RWPE2 (cell line): ENCODE data around the gene SLC22A1.
"Not testable (repeated sequence)": the region's sequence is repeated elsewhere in the genome, so short reads cannot be mapped to it uniquely, and the experiment has no call there.

ENCODE experiments used
- ATAC-seq: fragments of 200-7000 bp; cut with Tn5 transposase; 3 replicates; pipeline ENCODE4 v1.9.1; 2021; ENCODE audit warnings: low read depth
- DNase-seq: peaks from one replicate; pipeline ENCODE4 v3.0.0-alpha.2; 2020; ENCODE audit warnings: low spot score
- H3K27ac ChIP-seq: fragments of 450-650 bp; 2 replicates; pipeline ENCODE4 v1.5.1; 2017; ENCODE audit warnings: mild to moderate bottlenecking; ENCODE audit not compliant: poor library complexity, severe bottlenecking
- H3K27me3 ChIP-seq: fragments of 250-450 bp; sonication (Bioruptor Pico); 2 replicates; pipeline ENCODE4 v1.5.1; 2021; ENCODE audit warnings: mild to moderate bottlenecking, moderate library complexity; ENCODE audit not compliant: insufficient read depth, poor library complexity, severe bottlenecking
- H3K36me3 ChIP-seq: fragments of 250-450 bp; sonication (Bioruptor Pico); 2 replicates; pipeline ENCODE4 v1.5.1; 2020; ENCODE audit warnings: low read depth, mild to moderate bottlenecking, moderate library complexity
- H3K4me1 ChIP-seq: fragments of 250-450 bp; sonication (Bioruptor Pico); 2 replicates; pipeline ENCODE4 v1.5.1; 2021; ENCODE audit warnings: mild to moderate bottlenecking, moderate library complexity; ENCODE audit not compliant: insufficient read depth, poor library complexity, severe bottlenecking
- H3K4me3 ChIP-seq: fragments of 250-450 bp; sonication (Bioruptor Pico); 2 replicates; pipeline ENCODE4 v1.5.1; 2021; ENCODE audit warnings: mild to moderate bottlenecking, moderate library complexity; ENCODE audit not compliant: severe bottlenecking
- H3K9me3 ChIP-seq: fragments of 250-450 bp; sonication (Bioruptor Pico); 2 replicates; pipeline ENCODE4 v1.5.1; 2021; ENCODE audit warnings: mild to moderate bottlenecking, moderate library complexity; ENCODE audit not compliant: severe bottlenecking
- TF ChIP-seq, protein P1 (sequence below): fragments of 450-650 bp; IDR thresholded peaks from one replicate; pipeline ENCODE4 v1.5.1; 2017; ENCODE audit warnings: mild to moderate bottlenecking, moderate library complexity; ENCODE audit not compliant: poor library complexity, severe bottlenecking

Gene SLC22A1

DNA sequence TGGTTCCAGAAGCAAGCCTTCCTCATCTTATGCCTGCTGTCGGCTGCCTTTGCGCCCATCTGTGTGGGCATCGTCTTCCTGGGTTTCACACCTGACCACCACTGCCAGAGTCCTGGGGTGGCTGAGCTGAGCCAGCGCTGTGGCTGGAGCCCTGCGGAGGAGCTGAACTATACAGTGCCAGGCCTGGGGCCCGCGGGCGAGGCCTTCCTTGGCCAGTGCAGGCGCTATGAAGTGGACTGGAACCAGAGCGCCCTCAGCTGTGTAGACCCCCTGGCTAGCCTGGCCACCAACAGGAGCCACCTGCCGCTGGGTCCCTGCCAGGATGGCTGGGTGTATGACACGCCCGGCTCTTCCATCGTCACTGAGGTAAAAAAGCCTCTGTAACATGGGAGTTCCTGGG is 366 bp downstream of the SLC22A1 start:
- Histone ChIP-seq H3K9me3 (no peaks in the 10 kb centered on the region), H3K36me3 (no peaks in the 10 kb centered on the region), H3K4me1 (no peaks in the 10 kb centered on the region), H3K27me3 (no peaks in the 10 kb centered on the region), H3K27ac (no peak overlapping the region), H3K4me3 (no peak overlapping the region)
- TF ChIP-seq, protein P1, sequence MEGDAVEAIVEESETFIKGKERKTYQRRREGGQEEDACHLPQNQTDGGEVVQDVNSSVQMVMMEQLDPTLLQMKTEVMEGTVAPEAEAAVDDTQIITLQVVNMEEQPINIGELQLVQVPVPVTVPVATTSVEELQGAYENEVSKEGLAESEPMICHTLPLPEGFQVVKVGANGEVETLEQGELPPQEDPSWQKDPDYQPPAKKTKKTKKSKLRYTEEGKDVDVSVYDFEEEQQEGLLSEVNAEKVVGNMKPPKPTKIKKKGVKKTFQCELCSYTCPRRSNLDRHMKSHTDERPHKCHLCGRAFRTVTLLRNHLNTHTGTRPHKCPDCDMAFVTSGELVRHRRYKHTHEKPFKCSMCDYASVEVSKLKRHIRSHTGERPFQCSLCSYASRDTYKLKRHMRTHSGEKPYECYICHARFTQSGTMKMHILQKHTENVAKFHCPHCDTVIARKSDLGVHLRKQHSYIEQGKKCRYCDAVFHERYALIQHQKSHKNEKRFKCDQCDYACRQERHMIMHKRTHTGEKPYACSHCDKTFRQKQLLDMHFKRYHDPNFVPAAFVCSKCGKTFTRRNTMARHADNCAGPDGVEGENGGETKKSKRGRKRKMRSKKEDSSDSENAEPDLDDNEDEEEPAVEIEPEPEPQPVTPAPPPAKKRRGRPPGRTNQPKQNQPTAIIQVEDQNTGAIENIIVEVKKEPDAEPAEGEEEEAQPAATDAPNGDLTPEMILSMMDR = no peak
- no peak for ATAC-seq
- DNase-seq = no peak

DNA sequence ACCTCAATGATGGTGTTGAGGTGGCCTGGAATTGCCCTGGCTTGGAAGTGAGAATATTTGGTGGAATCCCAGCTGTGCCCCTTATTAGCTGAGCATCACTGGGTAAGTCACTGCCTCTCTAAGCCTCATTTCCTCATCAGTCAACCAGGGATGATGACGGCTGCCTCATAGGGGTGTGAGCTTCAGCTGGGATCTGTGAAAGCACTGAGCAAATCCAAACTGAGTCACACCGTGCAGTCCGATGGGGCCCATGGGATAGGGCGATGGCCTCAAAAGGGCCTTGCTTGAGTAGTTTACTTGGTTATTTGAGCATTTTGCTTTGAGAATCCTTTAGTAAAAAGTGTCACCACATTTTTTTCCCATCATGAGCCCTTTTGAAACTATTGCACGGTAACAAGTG is 1.1 kb downstream of the SLC22A1 start:
- TF ChIP-seq, protein P1 = no peak
- no peak for ATAC-seq
- H3K4me1 ChIP-seq = no peaks in the 10 kb centered on the region

DNA sequence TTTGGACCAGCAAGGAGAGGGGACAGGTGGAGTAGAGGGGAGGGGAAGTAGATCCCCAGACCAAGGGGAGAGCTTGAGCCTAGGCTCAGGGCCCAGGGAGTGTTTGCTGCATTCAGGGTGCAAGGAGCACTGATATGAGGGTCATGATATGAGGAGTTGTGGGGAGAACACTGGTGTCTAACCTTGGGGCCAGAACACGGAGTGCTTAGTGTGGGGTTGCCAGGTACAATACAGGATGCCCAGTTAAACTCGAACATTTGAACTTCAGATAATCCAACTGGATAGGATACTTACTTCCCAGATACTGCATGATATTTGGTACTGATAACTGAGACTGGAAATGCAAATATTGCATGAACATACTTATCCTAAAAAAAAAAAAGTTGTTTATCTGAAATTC is 2.4 kb downstream of the SLC22A1 start:
- TF ChIP-seq, protein P1 = no peak
- DNase-seq = no peak
- H3K4me1 ChIP-seq = no peaks in the 10 kb centered on the region
- H3K4me3 ChIP-seq = no peak overlapping the region
- no peaks in the 10 kb centered on the region for H3K27me3 ChIP-seq
- no peak for ATAC-seq
- H3K36me3 ChIP-seq = no peaks in the 10 kb centered on the region
- H3K9me3 ChIP-seq = no peaks in the 10 kb centered on the region
- no peak overlapping the region for H3K27ac ChIP-seq

More for the DNA sequence above, 1.1 kb downstream of the SLC22A1 start:
- no peak overlapping the region for H3K4me3 ChIP-seq
- H3K27me3 ChIP-seq = no peaks in the 10 kb centered on the region
- DNase-seq = no peak
- H3K36me3 ChIP-seq = no peaks in the 10 kb centered on the region
- H3K27ac ChIP-seq = no peak overlapping the region
- H3K9me3 ChIP-seq = no peaks in the 10 kb centered on the region

DNA sequence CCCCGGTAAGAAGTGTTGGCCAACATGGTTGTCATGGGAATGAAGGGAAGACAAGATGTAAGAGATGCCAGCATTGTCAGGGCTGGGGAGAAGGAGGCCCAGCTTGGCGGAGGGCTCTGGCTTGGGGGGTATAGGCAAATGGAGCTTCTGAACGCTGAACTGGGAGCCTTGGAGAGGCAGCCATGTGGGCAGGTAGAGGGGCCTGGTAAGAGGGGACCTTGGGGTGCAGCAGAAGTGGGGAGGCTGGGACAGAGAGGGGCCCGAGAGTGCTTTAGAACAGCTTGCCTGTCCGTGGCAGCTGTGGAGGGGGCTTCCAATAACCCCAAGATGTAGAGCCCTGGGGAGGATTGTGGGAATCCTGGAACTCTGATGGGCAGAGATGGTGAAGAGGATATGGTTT is 3.0 kb downstream of the SLC22A1 start:
- no peaks in the 10 kb centered on the region for H3K4me1 ChIP-seq
- no peak for ATAC-seq

DNA sequence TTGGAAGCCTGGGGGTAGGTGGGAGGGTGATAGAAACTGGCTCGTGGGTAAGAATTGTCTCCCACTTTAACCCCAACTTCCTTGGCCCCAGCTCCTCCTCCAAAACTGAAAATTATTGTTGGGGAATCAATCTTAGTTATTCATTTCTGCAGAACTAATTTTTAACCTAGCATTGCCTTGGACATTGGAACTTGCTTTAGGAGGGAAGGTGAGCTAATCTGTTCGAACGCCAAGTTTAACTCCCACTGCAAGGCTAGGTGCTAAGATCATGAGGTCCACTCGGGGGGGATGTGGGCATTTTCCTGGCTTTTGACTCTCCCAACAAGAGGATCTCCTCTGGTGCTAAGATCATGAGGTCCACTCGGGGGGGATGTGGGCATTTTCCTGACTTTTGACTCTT is 3.5 kb downstream of the SLC22A1 start:
- H3K27ac ChIP-seq, H3K4me3 ChIP-seq, DNase-seq, H3K9me3 ChIP-seq, H3K27me3 ChIP-seq, ATAC-seq, H3K4me1 ChIP-seq, H3K36me3 ChIP-seq: not testable (repeated sequence)

More for the DNA sequence above, 3.0 kb downstream of the SLC22A1 start:
- H3K27me3 ChIP-seq = no peaks in the 10 kb centered on the region
- TF ChIP-seq, protein P1 = no peak
- H3K4me3 ChIP-seq = no peak overlapping the region
- no peak for DNase-seq
- H3K36me3 ChIP-seq = no peaks in the 10 kb centered on the region
- H3K9me3 ChIP-seq = no peaks in the 10 kb centered on the region
- H3K27ac ChIP-seq = no peak overlapping the region
